Osteoblast (primary cell): ENCODE data around the gene MYOT. TPM values are rescaled to one million over a fixed set of nuclear protein-coding genes. Genes with fewer than 3 reads are reported as not detected.
"Not testable (repeated sequence)": the region's sequence is repeated elsewhere in the genome, so short reads cannot be mapped to it uniquely, and the experiment has no call there.

ENCODE experiments used
- DNase-seq: peaks from one replicate; pipeline ENCODE4 v3.0.0; 2011; ENCODE audit warnings: low spot score, mixed read lengths; ENCODE audit not compliant: insufficient read length; ENCODE audit errors: missing footprints
- H2AFZ ChIP-seq: 2 replicates; pipeline ENCODE4 v1.6.0; 2011; ENCODE audit warnings: mild to moderate bottlenecking, low read length
- H3K27ac ChIP-seq: 2 replicates; pipeline ENCODE4 v1.5.1; 2011; ENCODE audit warnings: mild to moderate bottlenecking, low read depth, low read length, moderate library complexity
- H3K27me3 ChIP-seq: 2 replicates; pipeline ENCODE4 v1.6.0; 2012; ENCODE audit warnings: mild to moderate bottlenecking, control low read depth, inconsistent platforms, low read length, moderate library complexity; ENCODE audit not compliant: insufficient read depth
- H3K36me3 ChIP-seq: 2 replicates; pipeline ENCODE4 v1.5.1; 2011; ENCODE audit warnings: mild to moderate bottlenecking, low read length, control low read depth, moderate library complexity; ENCODE audit not compliant: insufficient read depth
- H3K4me1 ChIP-seq: 2 replicates; pipeline ENCODE4 v1.5.1; 2011; ENCODE audit warnings: mild to moderate bottlenecking, low read length, control low read depth, moderate library complexity; ENCODE audit not compliant: insufficient read depth
- H3K4me2 ChIP-seq: 2 replicates; pipeline ENCODE4 v1.6.0; 2011; ENCODE audit warnings: mild to moderate bottlenecking, low read length; ENCODE audit not compliant: insufficient read depth
- H3K4me3 ChIP-seq: fragments of 200-600 bp; sonication (generic); 3 replicates; pipeline ENCODE4 v1.5.1; 2012; ENCODE audit warnings: mild to moderate bottlenecking, low read length, inconsistent platforms; ENCODE audit not compliant: insufficient read depth
- H3K79me2 ChIP-seq: 2 replicates; pipeline ENCODE4 v1.6.0; 2012; ENCODE audit warnings: mild to moderate bottlenecking, low read length, control low read depth, inconsistent platforms; ENCODE audit not compliant: insufficient read depth
- H3K9me3 ChIP-seq: 2 replicates; pipeline ENCODE4 v1.5.1; 2011; ENCODE audit warnings: low read depth, low read length, control low read depth
- H4K20me1 ChIP-seq: 2 replicates; pipeline ENCODE4 v1.6.0; 2012; ENCODE audit warnings: mild to moderate bottlenecking, low read length, control low read depth; ENCODE audit not compliant: insufficient read depth
- total RNA-seq: library from RNA; depleted of rRNA; stranded (reverse); fragments of >200 nt; gene quantifications from 2 replicates; pipeline ENCODE4 v1.2.3, GENCODE V29; 2012
- TF ChIP-seq, protein P1 (sequence below): IDR thresholded peaks from 2 replicates; pipeline ENCODE4 v1.5.1; 2011; ENCODE audit warnings: mild to moderate bottlenecking, low read depth, low read length, moderate library complexity; ENCODE audit errors: extremely low read depth

MYOT gene
- total RNA-seq, 1 donor: not detected

GRCh38 chr5:137847687-137848086 lies 20.0 kb upstream of the MYOT start:
- H3K4me3 ChIP-seq: no peak overlapping the region
- H3K4me2 ChIP-seq: no peak overlapping the region
- H3K79me2 ChIP-seq: no peaks in the 10 kb centered on the region
- H3K27me3 ChIP-seq: no peaks in the 10 kb centered on the region
- H3K36me3 ChIP-seq: no peaks in the 10 kb centered on the region
- TF ChIP-seq, protein P1, sequence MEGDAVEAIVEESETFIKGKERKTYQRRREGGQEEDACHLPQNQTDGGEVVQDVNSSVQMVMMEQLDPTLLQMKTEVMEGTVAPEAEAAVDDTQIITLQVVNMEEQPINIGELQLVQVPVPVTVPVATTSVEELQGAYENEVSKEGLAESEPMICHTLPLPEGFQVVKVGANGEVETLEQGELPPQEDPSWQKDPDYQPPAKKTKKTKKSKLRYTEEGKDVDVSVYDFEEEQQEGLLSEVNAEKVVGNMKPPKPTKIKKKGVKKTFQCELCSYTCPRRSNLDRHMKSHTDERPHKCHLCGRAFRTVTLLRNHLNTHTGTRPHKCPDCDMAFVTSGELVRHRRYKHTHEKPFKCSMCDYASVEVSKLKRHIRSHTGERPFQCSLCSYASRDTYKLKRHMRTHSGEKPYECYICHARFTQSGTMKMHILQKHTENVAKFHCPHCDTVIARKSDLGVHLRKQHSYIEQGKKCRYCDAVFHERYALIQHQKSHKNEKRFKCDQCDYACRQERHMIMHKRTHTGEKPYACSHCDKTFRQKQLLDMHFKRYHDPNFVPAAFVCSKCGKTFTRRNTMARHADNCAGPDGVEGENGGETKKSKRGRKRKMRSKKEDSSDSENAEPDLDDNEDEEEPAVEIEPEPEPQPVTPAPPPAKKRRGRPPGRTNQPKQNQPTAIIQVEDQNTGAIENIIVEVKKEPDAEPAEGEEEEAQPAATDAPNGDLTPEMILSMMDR: no peak
- no peaks in the 10 kb centered on the region for H3K4me1 ChIP-seq
- H3K9me3 ChIP-seq: no peaks in the 10 kb centered on the region
- no peak overlapping the region for H3K27ac ChIP-seq
- H2AFZ ChIP-seq: no peak overlapping the region
- DNase-seq: no peak
- H4K20me1 ChIP-seq: no peaks in the 10 kb centered on the region

DNA sequence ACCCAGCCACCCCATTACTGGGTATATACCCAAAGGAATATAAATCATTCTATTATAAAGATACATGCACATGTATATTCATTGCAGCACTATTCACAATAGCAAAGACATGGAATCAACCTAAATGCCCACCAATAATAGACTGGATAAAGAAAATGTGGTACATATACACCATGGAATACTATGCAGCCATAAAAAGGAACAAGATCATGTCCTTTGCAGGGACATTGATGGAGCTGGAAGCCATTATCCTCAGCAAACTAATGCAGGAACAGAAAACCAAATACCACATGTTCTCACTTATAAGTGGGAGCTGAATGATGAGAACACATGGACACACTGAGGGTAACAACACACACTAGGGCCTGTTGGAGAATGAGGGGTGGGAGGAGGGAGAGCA lies 14.5 kb upstream of the MYOT start:
- not testable (repeated sequence) for H3K36me3 ChIP-seq, H4K20me1 ChIP-seq, H3K4me1 ChIP-seq, H3K9me3 ChIP-seq, H3K4me3 ChIP-seq, H3K27ac ChIP-seq, H3K79me2 ChIP-seq, H2AFZ ChIP-seq, H3K4me2 ChIP-seq, H3K27me3 ChIP-seq, DNase-seq

DNA sequence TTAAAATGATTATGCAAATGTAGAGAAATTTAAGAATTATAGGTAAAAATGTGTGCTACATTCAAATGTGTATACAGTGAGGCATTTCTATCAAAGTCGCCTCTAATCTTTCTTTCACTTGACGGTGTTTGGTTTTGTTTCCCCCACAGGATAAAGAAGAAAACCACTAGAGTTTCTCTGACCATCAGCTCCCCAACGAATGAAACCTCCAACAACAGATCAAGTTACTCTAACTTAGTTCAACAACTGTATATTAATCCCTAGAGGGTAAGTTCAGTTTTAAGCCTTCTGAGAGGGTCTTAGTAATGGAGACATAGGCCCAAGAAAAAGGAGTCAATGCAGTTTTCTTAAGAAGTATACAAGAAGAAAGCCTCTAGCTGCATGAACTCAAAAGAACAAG lies 11.5 kb upstream of the MYOT start:
- H2AFZ ChIP-seq: no peak overlapping the region
- TF ChIP-seq, protein P1: no peak
- no peaks in the 10 kb centered on the region for H3K27me3 ChIP-seq
- H3K36me3 ChIP-seq: no peaks in the 10 kb centered on the region
- no peak overlapping the region for H3K4me3 ChIP-seq
- H3K79me2 ChIP-seq: no peaks in the 10 kb centered on the region
- H3K27ac ChIP-seq: no peak overlapping the region
- no peaks in the 10 kb centered on the region for H4K20me1 ChIP-seq
- no peak for DNase-seq
- H3K9me3 ChIP-seq: no peaks in the 10 kb centered on the region
- H3K4me1 ChIP-seq: peaks cover 5% of the 10 kb centered on the region
- no peak overlapping the region for H3K4me2 ChIP-seq

GRCh38 chr5:137856916-137857862 lies 10.5 kb upstream of the MYOT start:
- H3K36me3 ChIP-seq: no peaks in the 10 kb centered on the region
- H4K20me1 ChIP-seq: no peaks in the 10 kb centered on the region
- H3K4me2 ChIP-seq: peak overlapping the region; percentile 77
- H3K4me1 ChIP-seq: peaks cover 5% of the 10 kb centered on the region
- TF ChIP-seq, protein P1: no peak
- no peaks in the 10 kb centered on the region for H3K27me3 ChIP-seq
- no peaks in the 10 kb centered on the region for H3K9me3 ChIP-seq
- no peaks in the 10 kb centered on the region for H3K79me2 ChIP-seq
- H2AFZ ChIP-seq: peak overlapping the region; percentile 45
- DNase-seq: no peak
- no peak overlapping the region for H3K27ac ChIP-seq
- no peak overlapping the region for H3K4me3 ChIP-seq
